Measurements from ENCODE around the gene KAZN.

Gene KAZN

GRCh38 chr1:14999441-14999840 lies 401.0 kb downstream of the KAZN start:
- no peak for DNase-seq

- DNase-seq = no peak
Measured at GRCh38 chr1:15000030-15000429, 401.5 kb downstream of the KAZN start.

- DNase-seq = no peak
Measured at GRCh38 chr1:15000671-15001070, 402.2 kb downstream of the KAZN start.

- no peak for DNase-seq
Measured at GRCh38 chr1:15001317-15001915, 402.9 kb downstream of the KAZN start.

GRCh38 chr1:15002325-15002724 lies 403.8 kb downstream of the KAZN start:
- DNase-seq = no peak

- DNase-seq = no peak
Measured at GRCh38 chr1:15004396-15004795, 405.9 kb downstream of the KAZN start.

- DNase-seq = no peak
Measured at GRCh38 chr1:15005116-15005515, 406.6 kb downstream of the KAZN start.

GRCh38 chr1:15007368-15007767 lies 408.9 kb downstream of the KAZN start:
- DNase-seq = no peak

- no peak for DNase-seq
Measured at GRCh38 chr1:15007842-15008241, 409.4 kb downstream of the KAZN start.

- no peak for DNase-seq
Measured at GRCh38 chr1:15008783-15009729, 410.6 kb downstream of the KAZN start.

GRCh38 chr1:15011160-15011559 lies 412.7 kb downstream of the KAZN start:
- DNase-seq = no peak

- no peak for DNase-seq
Measured at GRCh38 chr1:15011661-15012060, 413.2 kb downstream of the KAZN start.

- DNase-seq = no peak
Measured at GRCh38 chr1:15012822-15013221, 414.3 kb downstream of the KAZN start.

- no peak for DNase-seq
Measured at GRCh38 chr1:15013767-15014166, 415.3 kb downstream of the KAZN start.

GRCh38 chr1:15014516-15014915 lies 416.0 kb downstream of the KAZN start:
- DNase-seq = no peak

- DNase-seq = no peak
Measured at GRCh38 chr1:15016001-15016400, 417.5 kb downstream of the KAZN start.

GRCh38 chr1:15016526-15016925 lies 418.0 kb downstream of the KAZN start:
- no peak for DNase-seq

GRCh38 chr1:15017120-15017519 lies 418.6 kb downstream of the KAZN start:
- DNase-seq = no peak

GRCh38 chr1:15018767-15019166 lies 420.3 kb downstream of the KAZN start:
- no peak for DNase-seq

GRCh38 chr1:15020943-15021745 lies 422.7 kb downstream of the KAZN start:
- DNase-seq = no peak

GRCh38 chr1:15022048-15022447 lies 423.6 kb downstream of the KAZN start:
- DNase-seq = no peak

GRCh38 chr1:15023205-15023604 lies 424.7 kb downstream of the KAZN start:
- DNase-seq = no peak

- no peak for DNase-seq
Measured at GRCh38 chr1:15023976-15024375, 425.5 kb downstream of the KAZN start.

- DNase-seq = no peak
Measured at GRCh38 chr1:15026117-15026489, 427.6 kb downstream of the KAZN start.
